H1 (cell line): ENCODE results near the gene DDX42.

Experiments used
- EP300 ChIP-seq, 2 experiments: IDR thresholded peaks; 1 replicate in 1 of 2; 2 replicates in 1 of 2; pipeline ENCODE4 v1.6.1; 2011 to 2012; ENCODE audit warnings: low read depth in 2 of 2, low read length in 2 of 2, mild to moderate bottlenecking in 2 of 2, borderline replicate concordance in 1 of 2, inconsistent platforms in 1 of 2, moderate library complexity in 1 of 2
- EZH2 ChIP-seq: fragments of 200-600 bp; sonication (generic); IDR thresholded peaks from 2 replicates; pipeline ENCODE4 v1.7.1; 2012; ENCODE audit warnings: low read depth, mild to moderate bottlenecking, moderate library complexity, low read length, inconsistent platforms; ENCODE audit not compliant: severe bottlenecking
- GABPA ChIP-seq: IDR thresholded peaks from 2 replicates; pipeline ENCODE4 v1.6.1; 2011; ENCODE audit warnings: mild to moderate bottlenecking, low read length, moderate library complexity, borderline replicate concordance; ENCODE audit not compliant: insufficient read depth
- POLR2AphosphoS5 ChIP-seq: IDR thresholded peaks from 2 replicates; pipeline ENCODE4 v1.6.1; 2011; ENCODE audit warnings: low read depth, low read length
- RNF2 ChIP-seq: fragments of 200-900, 300-1000 bp; sonication (generic); IDR thresholded peaks from 2 replicates; pipeline ENCODE4 v1.7.1; 2016; ENCODE audit warnings: borderline replicate concordance, low read depth, mild to moderate bottlenecking, antibody characterized with exemption, low read length; ENCODE audit not compliant: poor library complexity, severe bottlenecking; ENCODE audit errors: missing control alignments
- SRF ChIP-seq: IDR thresholded peaks from 2 replicates; pipeline ENCODE4 v1.6.1; 2011; ENCODE audit warnings: mild to moderate bottlenecking, low read depth, low read length, moderate library complexity
- ZNF274 ChIP-seq: IDR thresholded peaks from 2 replicates; pipeline ENCODE4 v1.7.0; 2012; ENCODE audit warnings: low read length, borderline replicate concordance; ENCODE audit errors: extremely low read depth
- TF ChIP-seq, protein P1 (sequence below), 3 experiments: IDR thresholded peaks; 1 replicate in 2 of 3; 2 replicates in 1 of 3; pipeline versions ENCODE4 v1.5.1 to v1.6.1; 2011; ENCODE audit warnings: low read length in 3 of 3, mild to moderate bottlenecking in 3 of 3, inconsistent platforms in 2 of 3, low read depth in 1 of 3, moderate library complexity in 1 of 3; ENCODE audit not compliant: insufficient read depth in 1 of 3; ENCODE audit errors: control extremely low read depth in 1 of 3
- TF ChIP-seq, protein P2 (sequence below): IDR thresholded peaks from 2 replicates; pipeline ENCODE4 v1.6.1; 2012; ENCODE audit warnings: inconsistent platforms
- TF ChIP-seq, protein P3 (sequence below): IDR thresholded peaks from 2 replicates; pipeline ENCODE4 v1.6.1; 2011; ENCODE audit warnings: low read depth, mild to moderate bottlenecking, low read length; ENCODE audit not compliant: insufficient read depth

DNA sequence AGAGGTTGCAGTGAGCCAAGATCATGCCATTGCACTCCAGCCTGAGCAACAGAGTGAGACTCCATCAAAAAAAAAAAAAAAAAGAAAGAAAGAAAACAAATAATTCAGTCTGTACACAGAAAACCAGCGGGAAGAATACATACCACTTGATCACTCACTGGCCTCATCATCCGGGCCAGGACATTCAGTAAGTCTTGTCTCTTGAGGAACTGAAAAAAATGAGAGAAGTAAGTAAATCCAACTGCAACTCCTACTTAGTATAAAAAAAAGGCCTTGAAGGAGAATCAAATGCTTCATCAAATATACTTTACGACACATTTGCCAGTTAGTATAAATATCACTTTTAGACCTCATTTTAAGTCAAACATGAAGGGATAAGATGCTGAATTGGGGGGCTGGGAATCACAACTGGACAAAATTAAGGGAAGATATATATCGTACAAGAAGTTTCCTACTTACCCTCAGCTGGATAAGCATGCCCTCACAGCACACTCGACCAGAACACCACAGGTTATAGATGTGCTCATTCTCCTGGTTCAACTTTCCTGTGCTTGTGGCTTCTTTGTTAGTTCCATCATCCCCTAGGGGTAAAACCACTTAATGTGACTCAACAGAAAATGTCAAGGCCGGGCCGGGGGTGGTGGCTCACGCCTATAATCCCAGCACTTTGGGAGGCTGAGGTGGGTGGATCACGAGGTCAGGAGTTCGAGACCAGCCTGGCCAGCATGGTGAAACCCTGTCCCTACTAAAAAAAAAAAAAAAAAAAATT lies 13.0 kb upstream of the DDX42 start:
- TF ChIP-seq, protein P1, sequence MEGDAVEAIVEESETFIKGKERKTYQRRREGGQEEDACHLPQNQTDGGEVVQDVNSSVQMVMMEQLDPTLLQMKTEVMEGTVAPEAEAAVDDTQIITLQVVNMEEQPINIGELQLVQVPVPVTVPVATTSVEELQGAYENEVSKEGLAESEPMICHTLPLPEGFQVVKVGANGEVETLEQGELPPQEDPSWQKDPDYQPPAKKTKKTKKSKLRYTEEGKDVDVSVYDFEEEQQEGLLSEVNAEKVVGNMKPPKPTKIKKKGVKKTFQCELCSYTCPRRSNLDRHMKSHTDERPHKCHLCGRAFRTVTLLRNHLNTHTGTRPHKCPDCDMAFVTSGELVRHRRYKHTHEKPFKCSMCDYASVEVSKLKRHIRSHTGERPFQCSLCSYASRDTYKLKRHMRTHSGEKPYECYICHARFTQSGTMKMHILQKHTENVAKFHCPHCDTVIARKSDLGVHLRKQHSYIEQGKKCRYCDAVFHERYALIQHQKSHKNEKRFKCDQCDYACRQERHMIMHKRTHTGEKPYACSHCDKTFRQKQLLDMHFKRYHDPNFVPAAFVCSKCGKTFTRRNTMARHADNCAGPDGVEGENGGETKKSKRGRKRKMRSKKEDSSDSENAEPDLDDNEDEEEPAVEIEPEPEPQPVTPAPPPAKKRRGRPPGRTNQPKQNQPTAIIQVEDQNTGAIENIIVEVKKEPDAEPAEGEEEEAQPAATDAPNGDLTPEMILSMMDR (IDR thresholded peaks at IDR 0.05; ENCODE audit: control extremely low read depth in 1 of 3, insufficient read depth in 1 of 3, low read depth in 1 of 3, low read length in 3 of 3), result no peak
- TF ChIP-seq EP300 (IDR thresholded peaks at IDR 0.05; ENCODE audit: borderline replicate concordance in 1 of 2, low read depth in 2 of 2, low read length in 2 of 2) (no peak), RNF2 (no peak), SRF (no peak), EZH2 (no peak), GABPA (no peak), POLR2AphosphoS5 (no peak), ZNF274 (no peak)
- TF ChIP-seq, protein P2, sequence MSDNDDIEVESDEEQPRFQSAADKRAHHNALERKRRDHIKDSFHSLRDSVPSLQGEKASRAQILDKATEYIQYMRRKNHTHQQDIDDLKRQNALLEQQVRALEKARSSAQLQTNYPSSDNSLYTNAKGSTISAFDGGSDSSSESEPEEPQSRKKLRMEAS, result no peak
- TF ChIP-seq, protein P3, sequence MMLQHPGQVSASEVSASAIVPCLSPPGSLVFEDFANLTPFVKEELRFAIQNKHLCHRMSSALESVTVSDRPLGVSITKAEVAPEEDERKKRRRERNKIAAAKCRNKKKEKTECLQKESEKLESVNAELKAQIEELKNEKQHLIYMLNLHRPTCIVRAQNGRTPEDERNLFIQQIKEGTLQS, result no peak
